H7 (cell line): Measurements from ENCODE around the gene TMC7. TPM values are rescaled to one million over a fixed set of nuclear protein-coding genes. Genes with fewer than 3 reads are reported as not detected.
"Not testable (repeated sequence)": the region's sequence is repeated elsewhere in the genome, so short reads cannot be mapped to it uniquely, and the experiment has no call there.

Experiments used
- DNase-seq: peaks from one replicate; pipeline ENCODE4 v3.0.0; 2012
- H3K27me3 ChIP-seq: 2 replicates; pipeline ENCODE4 v1.6.0; 2011; ENCODE audit warnings: mild to moderate bottlenecking, low read length; ENCODE audit not compliant: control insufficient read depth, insufficient read depth
- H3K36me3 ChIP-seq: replicated peaks from 2 replicates; pipeline ENCODE4 v1.5.1; 2011; ENCODE audit warnings: low read length; ENCODE audit not compliant: control insufficient read depth, insufficient read depth
- H3K4me3 ChIP-seq: 2 replicates; pipeline ENCODE4 v1.5.1; 2011; ENCODE audit warnings: low read depth, mild to moderate bottlenecking, control low read depth, low read length, moderate library complexity; ENCODE audit not compliant: insufficient read depth
- total RNA-seq: library from RNA; depleted of rRNA; stranded (reverse); fragments of >200 nt; shearing (Covaris generic); gene quantifications from 2 replicates; pipeline ENCODE4 v1.2.3, GENCODE V29; 2014; rRNA removed

TMC7 gene
- 1.6 and 2.0 TPM in 2 replicates for total RNA-seq

GRCh38 chr16:18983565-18984434, at the start of gene TMC7:
Gene TMC7, plus strand, starts transcription at chr16:18983934. Its CDS starts 130 bp downstream, at chr16:18984064.
- peak within 1 kb of the TSS; percentile 67 for H3K4me3 ChIP-seq
- peaks cover 3% of the 10 kb centered on the region for H3K27me3 ChIP-seq
- no peaks in the 10 kb centered on the region for H3K36me3 ChIP-seq
- peak; percentile 94 for DNase-seq

DNA sequence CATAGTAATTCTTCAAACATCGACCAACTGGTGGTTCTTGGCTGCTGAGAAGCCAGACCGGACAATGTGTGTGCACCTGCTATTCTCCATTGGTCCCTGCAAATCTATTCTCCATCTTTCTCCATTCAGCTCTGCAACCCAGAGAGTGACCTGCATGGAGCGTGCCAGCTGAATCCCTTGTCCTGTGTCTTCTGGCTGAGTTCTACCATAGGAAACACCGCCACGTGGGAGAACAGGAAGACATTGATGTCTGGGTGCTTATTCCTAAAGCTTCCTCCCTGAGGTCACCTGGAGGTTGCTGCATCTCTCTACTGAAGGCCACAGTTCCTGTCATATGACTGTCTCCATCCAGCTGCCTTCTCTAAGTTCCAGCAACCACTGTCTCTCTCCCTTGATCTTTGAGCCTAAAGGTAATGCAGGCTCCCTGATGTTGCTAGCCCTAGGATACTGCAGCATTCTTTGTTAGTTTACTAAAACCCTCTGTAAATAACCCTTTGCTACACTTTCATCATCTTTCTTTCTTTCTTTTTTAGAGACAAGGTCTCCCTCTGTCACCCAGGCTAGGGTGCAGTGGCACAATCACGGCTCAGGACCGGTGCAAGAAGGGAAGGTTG, 46.9 kb upstream of the TMC7 start:
- no peak overlapping the region for H3K4me3 ChIP-seq
- H3K36me3 ChIP-seq, result no peaks in the 10 kb centered on the region
- H3K27me3 ChIP-seq, result no peaks in the 10 kb centered on the region
- DNase-seq, result no peak

- Histone ChIP-seq H3K27me3 (no peaks in the 10 kb centered on the region), H3K4me3 (no peak overlapping the region), H3K36me3 (no peaks in the 10 kb centered on the region)
- DNase-seq, result no peak
Measured at GRCh38 chr16:18937390-18937789, 46.3 kb upstream of the TMC7 start.

- no peak for DNase-seq
- no peaks in the 10 kb centered on the region for H3K36me3 ChIP-seq
- H3K27me3 ChIP-seq, result no peaks in the 10 kb centered on the region
- H3K4me3 ChIP-seq, result no peak overlapping the region
Measured at GRCh38 chr16:18938986-18939385, 44.7 kb upstream of the TMC7 start.

DNA sequence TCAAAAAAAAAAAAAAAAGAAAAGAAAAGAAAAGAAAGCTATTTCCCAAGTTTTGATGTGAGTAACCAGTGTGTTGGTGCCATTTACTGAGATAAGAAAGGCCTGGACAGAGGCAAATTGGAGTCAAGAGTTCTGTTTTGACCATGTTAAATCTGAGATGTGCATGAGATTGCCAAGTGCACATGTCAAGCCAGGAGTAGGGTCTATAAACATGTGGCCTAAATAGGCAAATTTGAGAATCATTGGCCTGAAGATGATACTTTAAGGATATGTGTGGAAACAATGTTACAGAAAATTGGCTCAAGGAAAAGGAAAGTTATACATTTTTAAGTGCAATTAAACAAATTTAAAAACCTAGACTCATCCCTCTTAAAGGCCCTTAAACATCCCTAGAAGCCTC, 42.3 kb upstream of the TMC7 start:
- DNase-seq, result no peak
- no peaks in the 10 kb centered on the region for H3K36me3 ChIP-seq
- no peaks in the 10 kb centered on the region for H3K27me3 ChIP-seq
- H3K4me3 ChIP-seq, result no peak overlapping the region

GRCh38 chr16:18942061-18942460, 41.7 kb upstream of the TMC7 start:
- DNase-seq, result no peak
- H3K27me3 ChIP-seq, result no peaks in the 10 kb centered on the region
- H3K36me3 ChIP-seq, result no peaks in the 10 kb centered on the region
- H3K4me3 ChIP-seq, result no peak overlapping the region

GRCh38 chr16:18943414-18943813, 40.3 kb upstream of the TMC7 start:
- Histone ChIP-seq H3K4me3 (no peak overlapping the region), H3K27me3 (no peaks in the 10 kb centered on the region), H3K36me3 (no peaks in the 10 kb centered on the region)
- DNase-seq, result no peak

DNA sequence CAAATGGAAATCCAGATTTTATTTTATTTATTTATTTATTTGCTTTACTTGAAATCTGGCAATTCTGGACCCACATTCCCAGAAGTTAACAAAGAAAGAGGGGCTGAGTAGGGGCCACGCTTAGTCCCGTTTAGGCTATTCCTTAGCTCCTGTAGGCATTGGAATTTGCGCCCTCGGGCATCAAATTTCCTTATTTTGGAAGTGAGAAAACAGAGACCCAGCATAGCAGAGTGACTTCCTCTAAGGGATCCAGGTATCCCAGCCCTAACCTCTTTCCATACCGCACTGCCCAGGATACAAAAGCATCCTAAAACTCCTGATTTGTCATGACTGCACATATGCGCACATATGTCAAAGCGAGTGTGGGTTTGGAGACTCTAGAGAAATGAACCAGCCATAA, 38.5 kb upstream of the TMC7 start:
- H3K4me3 ChIP-seq, result no peak overlapping the region
- H3K36me3 ChIP-seq, result no peaks in the 10 kb centered on the region
- H3K27me3 ChIP-seq, result no peaks in the 10 kb centered on the region
- no peak for DNase-seq

- H3K4me3 ChIP-seq, result no peak overlapping the region
- no peaks in the 10 kb centered on the region for H3K36me3 ChIP-seq
- no peak for DNase-seq
- H3K27me3 ChIP-seq, result no peaks in the 10 kb centered on the region
Measured at GRCh38 chr16:18948372-18949020, 35.2 kb upstream of the TMC7 start.

GRCh38 chr16:18950469-18951185, 33.1 kb upstream of the TMC7 start:
- DNase-seq, result no peak
- no peaks in the 10 kb centered on the region for H3K36me3 ChIP-seq
- no peak overlapping the region for H3K4me3 ChIP-seq
- no peaks in the 10 kb centered on the region for H3K27me3 ChIP-seq

DNA sequence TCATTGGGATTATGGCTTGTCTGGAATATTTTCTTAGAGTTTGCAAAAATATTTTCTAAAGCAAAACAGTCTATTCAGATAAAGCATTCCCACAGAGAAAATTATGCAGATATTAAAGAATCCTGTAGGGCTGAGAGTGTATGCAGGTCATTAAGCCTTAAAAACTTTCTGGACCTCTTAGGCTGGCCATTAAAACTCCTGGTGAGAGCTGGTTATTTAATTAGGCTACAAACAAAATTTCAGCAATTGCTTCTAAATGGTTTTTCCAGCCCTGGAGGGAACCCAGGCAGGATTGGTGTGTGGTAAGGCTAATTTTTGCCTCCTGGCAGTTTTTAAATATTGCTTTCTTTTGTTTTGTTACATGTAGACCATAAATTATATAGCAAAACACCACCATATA, 30.2 kb upstream of the TMC7 start:
- Histone ChIP-seq H3K36me3 (no peaks in the 10 kb centered on the region), H3K4me3 (no peak overlapping the region), H3K27me3 (no peaks in the 10 kb centered on the region)
- no peak for DNase-seq

GRCh38 chr16:18955874-18956580, 27.7 kb upstream of the TMC7 start:
- H3K4me3 ChIP-seq, H3K27me3 ChIP-seq, H3K36me3 ChIP-seq, DNase-seq: not testable (repeated sequence)

- H3K36me3 ChIP-seq, DNase-seq, H3K4me3 ChIP-seq, H3K27me3 ChIP-seq: not testable (repeated sequence)
Measured at GRCh38 chr16:18956658-18957241, 27.0 kb upstream of the TMC7 start.

GRCh38 chr16:18958621-18959029, 25.1 kb upstream of the TMC7 start:
- no peak for DNase-seq
- H3K27me3 ChIP-seq, result no peaks in the 10 kb centered on the region
- H3K36me3 ChIP-seq, result no peaks in the 10 kb centered on the region

More at GRCh38 chr16:18958621-18959029, 25.1 kb upstream of the TMC7 start:
- no peak overlapping the region for H3K4me3 ChIP-seq
